NCI-H2081 treated with DMSO at 0.1 percent for 48 hours (cell line): ENCODE data around the gene PPM1J.

Experiments used
- DNase-seq: peaks from one replicate; lab custom pipeline; 2025; lab: John Stamatoyannopoulos, UW

The PPM1J gene

DNA sequence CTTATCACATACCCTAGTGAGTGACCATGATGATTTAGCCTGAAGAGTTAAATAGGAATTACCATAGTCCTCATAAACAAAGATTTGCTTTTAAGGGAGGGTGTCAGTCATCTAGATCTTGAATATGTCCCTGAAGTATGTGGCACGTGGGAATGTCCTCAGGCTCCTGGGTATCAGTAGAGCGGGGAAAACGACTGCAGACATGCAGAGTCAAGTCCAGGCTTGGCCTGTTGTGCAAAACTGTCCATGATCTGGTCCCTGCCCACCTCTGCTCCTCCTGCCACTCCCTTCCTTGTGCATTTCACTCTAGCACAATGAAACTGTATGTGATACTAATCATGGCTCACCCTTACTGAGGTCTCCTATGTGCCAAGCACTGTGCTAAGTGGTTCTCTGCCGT lies 27.8 kb downstream of the PPM1J start:
- no peak for DNase-seq

DNA sequence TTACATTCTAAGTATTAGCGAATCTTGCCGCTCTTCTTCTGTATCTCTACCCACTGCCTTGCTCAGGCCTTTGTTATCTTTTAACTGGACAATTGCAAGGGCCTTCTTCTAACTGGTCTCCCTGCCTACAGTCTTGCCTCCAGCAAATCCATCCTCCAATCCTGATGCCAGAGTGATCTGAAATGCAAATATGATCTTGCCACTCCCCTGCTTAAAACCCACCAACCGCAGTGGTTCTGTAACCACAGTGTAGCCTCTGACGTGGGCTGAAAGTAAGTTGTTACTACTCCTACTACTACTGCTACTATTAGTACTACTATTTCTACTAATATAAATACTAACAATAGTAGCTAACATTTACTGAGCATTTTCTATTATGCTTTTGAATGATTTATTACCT lies 28.3 kb downstream of the PPM1J start:
- DNase-seq = no peak

DNA sequence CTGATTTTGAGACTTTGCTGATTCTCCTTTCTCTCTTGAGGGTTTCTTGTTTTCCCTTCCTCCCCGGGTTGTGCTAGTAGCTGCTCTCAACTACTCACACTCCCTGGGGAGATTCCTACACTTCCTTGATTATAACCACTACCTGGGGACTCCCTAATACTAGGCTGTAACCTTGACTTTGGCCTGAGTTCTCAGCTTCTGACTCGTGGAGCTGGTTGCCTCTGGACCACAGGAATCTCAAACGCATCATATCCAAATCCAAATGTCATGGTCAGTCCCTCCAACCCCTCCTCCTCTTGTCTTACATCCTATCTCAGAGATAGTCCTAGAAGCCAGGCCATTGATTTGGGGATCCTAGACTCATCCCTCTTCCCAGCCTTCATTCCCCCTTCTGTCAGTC lies 28.7 kb downstream of the PPM1J start:
- DNase-seq = no peak

DNA sequence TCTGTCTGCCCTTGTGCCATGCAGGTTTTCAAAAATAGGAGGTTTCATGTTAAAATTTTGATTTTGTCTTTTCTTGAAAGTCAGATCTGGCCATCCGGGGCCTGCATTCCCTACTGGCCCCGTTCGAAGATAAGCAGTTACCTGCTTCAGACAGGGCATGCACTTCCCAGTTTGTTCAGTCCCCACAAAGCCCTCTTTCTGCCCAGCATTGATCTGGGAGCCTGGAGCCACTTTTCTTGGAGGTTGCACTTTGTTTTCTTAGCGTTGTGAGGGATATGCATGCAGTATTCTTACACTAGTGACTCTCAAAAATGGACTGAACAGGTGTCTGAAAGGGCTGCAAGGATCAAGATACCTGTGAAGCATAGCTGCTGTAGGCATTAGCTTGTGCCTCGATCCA lies 29.2 kb downstream of the PPM1J start:
- DNase-seq = no peak

DNA sequence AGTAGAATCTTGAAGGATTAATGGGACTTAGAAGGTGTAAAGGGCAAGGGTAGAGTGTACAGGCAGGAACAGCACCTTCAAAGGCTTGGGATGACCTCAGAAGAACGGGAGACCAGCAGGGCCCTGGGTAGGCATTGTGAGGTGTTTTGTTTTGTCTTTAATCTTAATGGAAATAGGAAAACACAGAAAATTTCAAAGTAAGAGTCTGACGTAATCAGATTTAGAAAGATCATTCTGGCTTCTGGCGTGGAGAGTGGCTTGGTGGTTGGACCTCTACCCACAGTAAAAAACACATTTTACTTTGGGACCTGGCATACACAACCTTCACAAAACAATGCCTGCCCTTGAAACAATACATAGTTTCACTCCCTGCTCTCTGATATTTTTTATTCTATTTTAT lies 36.5 kb downstream of the PPM1J start:
- no peak for DNase-seq

DNA sequence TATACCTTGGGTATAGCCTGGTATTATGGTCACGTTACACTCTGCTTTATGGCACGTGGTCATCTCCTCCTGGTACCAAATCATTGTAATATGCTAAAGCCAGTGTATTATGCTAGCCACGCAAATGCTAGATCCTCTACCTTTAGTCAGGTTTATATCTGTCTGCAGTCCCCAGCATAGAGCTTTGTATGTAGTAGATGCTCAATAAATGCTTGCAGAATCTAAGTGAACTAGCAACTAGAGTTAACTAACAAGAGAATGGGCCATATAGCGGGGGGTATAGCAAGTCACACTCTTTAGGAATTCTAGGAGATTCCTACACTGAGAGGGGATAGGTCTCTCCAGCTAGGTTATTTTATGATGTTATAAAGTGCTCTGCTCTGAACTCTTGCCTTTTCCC lies 37.6 kb downstream of the PPM1J start:
- DNase-seq = no peak

DNA sequence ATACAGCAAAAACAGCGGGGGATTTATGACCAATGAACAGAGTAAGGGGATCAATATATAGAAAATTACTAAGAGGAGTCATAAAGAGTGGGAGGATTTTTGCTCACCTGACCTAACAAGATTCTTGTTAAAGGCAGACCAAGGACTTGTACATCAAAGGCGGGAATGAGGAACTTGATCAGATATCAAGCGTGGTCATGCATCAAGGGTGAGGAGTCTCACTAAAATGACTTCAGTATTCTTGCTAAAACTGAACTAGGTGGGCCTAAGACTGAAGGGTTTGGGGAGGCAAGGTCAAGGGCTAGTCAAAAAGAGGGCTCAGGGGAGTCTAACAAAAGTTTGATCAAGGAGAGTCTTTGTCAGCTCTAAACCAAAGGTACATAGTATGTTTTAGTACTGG lies 38.6 kb downstream of the PPM1J start:
- no peak for DNase-seq

DNA sequence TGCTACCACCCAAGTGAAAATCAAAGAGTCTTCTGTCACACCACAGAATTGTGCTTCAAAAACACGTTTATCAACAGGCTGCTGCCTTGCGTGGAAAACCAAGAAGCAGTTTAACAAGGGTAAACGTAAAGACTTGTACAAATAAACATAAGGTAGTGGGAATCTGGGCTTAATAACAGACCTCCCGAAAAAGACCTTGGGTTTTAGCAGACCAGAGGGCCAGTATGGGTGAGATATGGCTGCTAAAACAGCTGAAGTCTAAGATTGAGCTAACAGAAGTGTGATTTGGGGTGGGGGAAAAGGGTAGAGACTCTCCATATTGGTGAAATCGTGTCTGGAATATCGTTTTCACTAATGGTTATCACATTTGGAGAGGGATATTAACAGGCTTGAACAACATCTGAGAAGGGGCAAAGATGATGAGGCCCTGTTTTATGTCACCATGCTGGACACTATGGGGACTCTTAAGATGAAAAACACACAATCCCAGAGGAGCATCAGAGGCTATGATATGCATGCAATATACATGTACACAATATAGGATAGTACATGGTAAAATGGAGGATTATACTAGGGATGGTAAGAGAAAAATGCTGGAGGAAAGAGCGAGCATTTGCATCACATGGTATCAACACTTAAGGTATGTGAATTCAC lies 39.3 kb downstream of the PPM1J start:
- no peak for DNase-seq

DNA sequence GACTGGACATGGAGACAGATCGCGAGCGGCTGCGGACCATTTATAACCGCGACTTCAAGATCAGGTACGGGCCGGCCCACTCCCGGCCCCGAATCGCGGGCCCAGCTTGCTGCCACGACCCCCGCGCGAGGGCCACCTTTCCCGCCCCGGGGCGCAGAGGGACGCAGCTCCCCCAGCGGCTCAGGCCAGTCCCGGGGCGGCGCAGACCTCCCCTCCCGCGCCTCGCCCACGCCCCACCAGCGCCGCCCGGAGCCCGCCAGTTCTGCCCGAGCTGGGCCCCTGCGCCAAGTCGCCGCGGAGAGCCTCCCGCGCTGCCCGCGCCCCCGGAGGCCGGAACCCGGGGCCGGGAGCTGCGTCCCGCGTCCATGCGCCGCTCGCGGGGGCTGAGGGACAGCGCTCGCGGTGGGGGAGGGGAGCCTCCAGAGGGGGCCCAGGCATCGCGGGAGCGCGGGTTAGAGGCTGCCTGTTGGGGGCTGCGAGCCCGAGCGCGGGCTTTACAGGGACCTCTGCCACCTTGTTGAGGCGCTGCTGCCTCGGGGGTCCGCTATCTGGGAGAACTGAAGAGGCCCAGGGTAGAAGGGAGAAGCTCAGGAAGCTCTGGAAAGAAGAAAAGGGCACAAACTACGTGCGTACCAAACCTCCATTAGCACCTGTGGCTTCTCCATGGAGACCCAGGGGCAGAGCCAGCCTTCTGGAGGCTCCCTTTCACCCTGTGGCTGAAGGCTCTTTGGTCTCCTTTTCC lies 40.0 kb downstream of the PPM1J start:
- no peak for DNase-seq

DNA sequence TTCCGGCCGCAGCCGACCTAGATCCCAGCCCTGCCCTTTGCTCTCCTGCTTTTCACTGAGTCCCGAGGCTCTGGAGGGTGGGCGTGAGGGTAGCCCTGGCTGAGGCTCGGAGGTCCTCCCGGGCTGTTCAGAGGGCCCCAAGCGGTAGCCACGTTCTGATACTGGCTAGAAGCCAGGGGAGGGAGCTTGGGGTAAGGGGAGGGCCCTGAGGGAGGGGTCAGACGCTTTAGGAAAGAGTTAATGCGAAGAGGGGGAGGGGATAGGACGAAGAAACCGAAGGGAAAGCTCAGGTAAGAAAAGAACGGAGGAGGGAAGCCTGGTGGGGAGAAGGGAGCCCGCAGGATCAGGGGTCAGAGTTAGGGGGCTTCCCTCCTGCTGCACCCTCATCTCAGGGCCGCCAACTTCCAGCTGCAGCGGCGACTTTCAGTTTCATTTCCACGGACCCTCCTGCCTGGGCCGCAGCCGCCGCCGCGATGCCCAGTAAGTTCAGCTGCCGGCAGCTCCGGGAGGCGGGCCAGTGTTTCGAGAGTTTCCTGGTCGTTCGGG lies 40.6 kb downstream of the PPM1J start, which contains the start of gene MOV10:
TSS of gene MOV10 (plus strand) at position 220 of the 546 bp plus-strand sequence. CDS start at position 474, 254 bp downstream.
- DNase-seq = no peak

DNA sequence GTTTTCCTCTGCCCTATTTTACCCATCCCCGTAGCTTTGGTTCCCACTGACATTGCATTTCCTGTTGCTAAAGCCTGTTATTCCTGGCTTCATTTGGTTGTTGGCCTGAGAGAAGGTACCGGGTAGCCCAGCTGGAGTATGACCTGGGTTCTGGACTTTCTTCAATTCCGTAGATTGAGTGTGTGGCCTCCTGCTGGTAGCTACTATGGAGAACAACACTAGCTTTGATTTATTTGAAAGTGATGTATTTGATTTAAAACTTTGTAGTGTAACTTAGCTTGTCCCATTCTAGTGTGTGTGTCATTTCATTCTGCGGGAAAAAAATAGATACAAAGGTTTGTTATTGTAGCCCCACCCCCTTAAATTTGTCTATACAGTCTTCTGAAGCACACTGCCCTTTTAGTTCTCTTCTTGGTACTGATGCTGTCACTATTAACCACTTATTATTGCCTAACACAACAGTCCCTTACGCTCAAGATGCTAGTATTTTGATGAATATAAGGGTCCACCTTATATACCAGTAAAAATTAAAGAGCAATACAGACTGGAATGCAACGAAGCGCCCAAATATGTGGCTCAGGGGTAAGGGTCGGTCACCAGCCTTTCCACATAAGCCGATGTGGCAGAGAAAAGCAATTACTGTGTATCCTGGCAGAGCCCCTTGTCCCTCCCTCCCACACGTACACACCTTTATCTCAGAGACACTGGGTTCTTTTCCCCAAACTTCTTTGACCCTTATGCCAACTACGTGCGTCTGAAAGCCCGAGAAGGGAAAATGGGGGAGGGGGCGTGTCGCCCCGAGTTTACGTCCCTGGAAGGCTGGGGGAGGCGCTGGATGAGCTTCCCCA lies 41.3 kb downstream of the PPM1J start:
- no peak for DNase-seq

DNA sequence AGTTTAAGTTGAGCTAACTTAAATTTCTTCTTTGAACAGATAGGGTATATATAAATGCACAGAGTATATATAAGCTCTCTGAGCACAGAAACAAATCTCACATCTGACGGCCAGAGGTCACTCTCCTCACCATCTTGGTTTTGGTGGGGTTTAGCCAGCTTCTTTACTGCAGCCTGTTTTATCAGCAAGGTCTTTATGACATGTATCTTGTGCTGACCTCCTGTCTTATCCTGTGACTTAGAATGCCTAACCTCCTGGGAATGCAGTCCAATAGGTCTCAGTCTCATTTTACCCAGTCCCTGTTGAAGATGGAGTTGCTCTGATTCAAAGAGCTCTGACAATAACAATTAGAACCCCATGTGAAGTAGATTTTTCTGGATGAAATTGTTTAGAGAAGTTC lies 42.3 kb downstream of the PPM1J start:
- no peak for DNase-seq

DNA sequence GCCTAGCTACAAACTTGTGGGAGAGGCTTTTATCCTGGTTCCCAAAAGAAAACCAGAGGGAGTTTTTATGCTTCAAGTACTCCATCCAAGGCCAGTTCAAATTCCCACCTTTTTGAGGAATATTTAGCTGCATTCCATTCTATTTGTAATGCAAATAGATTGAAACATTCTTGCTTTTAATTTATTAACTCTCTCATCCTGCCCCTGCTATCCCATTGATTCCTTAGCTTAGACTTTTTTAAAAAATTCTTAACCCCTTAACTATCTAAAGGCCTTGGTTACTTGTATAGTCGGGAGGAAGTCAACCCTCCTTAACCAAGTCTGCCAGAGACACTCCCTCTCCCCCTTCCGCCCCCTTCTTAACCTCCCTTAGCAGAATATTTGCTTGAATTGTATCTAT lies 43.1 kb downstream of the PPM1J start:
- no peak for DNase-seq

DNA sequence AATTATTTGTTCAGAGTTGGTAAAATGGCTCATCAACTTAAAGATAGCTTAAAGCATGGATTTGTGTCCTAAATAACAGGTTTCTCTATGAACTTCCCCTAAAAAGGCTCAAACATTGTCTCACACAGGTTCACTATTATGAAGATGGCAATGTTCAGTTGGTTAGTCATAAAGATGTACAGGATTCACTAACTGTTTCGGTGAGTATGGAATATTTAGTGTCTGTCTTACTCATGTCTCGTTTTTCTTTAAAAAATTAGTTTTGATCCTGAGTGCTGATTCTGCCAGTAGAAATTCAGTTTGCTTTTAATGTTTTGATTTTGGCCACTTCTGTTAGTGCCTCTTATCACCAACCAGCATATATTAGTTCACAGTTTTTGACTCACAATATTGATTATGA lies 48.2 kb downstream of the PPM1J start:
- no peak for DNase-seq

DNA sequence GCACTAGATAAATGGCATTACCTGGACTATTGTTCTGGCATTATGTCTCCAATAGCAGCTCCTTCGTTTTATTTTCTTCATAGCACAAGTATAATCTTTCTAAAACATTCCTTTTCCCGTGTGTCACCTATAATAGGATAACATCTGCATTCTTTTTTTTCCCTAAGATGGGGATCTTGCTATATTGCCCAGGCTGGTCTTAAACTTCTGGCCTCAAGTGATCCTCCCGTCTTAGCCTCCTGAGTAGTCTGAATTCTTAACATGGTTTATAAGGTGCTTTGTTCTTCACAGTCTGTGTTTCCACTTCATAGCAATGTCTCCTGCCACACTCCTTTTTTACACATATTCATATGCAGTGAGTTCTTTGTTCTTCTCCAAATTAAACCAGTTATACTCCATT lies 49.3 kb downstream of the PPM1J start:
- DNase-seq = no peak
